ENCODE data around the gene RASGRF2.

DNA sequence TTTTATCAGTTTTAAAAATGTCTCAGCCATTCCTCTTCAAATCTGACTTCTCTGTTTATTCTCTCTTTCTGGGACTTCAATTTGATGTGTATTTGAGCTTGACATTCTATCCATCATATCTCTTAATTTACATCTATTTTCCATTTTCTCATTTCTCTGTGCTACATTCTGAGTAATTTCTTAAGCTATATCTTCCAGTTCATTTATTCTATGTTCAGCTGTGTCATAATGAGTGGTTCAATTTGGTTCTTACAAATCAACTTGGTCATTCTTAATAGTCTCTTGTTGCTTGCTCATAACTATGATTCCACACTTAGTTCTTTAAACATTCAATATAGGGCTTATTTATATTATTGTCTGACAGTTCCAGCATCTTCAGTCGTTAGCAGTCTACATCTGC is 289.8 kb downstream of the RASGRF2 start:
- TF ChIP-seq, protein P1, sequence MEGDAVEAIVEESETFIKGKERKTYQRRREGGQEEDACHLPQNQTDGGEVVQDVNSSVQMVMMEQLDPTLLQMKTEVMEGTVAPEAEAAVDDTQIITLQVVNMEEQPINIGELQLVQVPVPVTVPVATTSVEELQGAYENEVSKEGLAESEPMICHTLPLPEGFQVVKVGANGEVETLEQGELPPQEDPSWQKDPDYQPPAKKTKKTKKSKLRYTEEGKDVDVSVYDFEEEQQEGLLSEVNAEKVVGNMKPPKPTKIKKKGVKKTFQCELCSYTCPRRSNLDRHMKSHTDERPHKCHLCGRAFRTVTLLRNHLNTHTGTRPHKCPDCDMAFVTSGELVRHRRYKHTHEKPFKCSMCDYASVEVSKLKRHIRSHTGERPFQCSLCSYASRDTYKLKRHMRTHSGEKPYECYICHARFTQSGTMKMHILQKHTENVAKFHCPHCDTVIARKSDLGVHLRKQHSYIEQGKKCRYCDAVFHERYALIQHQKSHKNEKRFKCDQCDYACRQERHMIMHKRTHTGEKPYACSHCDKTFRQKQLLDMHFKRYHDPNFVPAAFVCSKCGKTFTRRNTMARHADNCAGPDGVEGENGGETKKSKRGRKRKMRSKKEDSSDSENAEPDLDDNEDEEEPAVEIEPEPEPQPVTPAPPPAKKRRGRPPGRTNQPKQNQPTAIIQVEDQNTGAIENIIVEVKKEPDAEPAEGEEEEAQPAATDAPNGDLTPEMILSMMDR (IDR thresholded peaks at IDR 0.05): no peak
- no peak for TF ChIP-seq ZFX (IDR thresholded peaks at IDR 0.05; ENCODE audit: borderline replicate concordance)
